CD8-positive, alpha-beta memory T cell (primary cell): Measurements from ENCODE around the gene ITGA7. TPM values are rescaled to one million over a fixed set of nuclear protein-coding genes. Genes with fewer than 3 reads are reported as not detected.

Experiments used
- CTCF ChIA-PET: fragments of 350-600 bp; sonication (Branson Sonifier 250); formaldehyde crosslinking; loops from one replicate; lab custom pipeline; 2021; ENCODE audit warnings: antibody characterized with exemption; lab: Charles Lee
- POLR2A ChIA-PET: fragments of 350-600 bp; sonication (Branson Sonifier 250); formaldehyde crosslinking; loops from one replicate; lab custom pipeline; 2021; ENCODE audit warnings: antibody characterized with exemption; lab: Charles Lee
- DNase-seq, 5 donors: peaks; one replicate each; pipeline versions ENCODE4 v3.0.0 to v3.0.0-alpha.2; 2020 to 2022; ENCODE audit warnings: mixed read lengths in 1 of 5
- H3K27ac ChIP-seq: one replicate; pipeline ENCODE4 v1.7.0; 2013; ENCODE audit warnings: low read depth, mild to moderate bottlenecking, low read length, moderate library complexity
- H3K27me3 ChIP-seq: 2 replicates; pipeline ENCODE4 v1.7.0; 2013; ENCODE audit warnings: low read length, mild to moderate bottlenecking; ENCODE audit not compliant: insufficient read depth, poor library complexity, severe bottlenecking
- H3K36me3 ChIP-seq: 2 replicates; pipeline ENCODE4 v1.7.0; 2013; ENCODE audit warnings: mild to moderate bottlenecking, low read length, moderate library complexity; ENCODE audit not compliant: insufficient read depth
- H3K4me1 ChIP-seq: 2 replicates; pipeline ENCODE4 v1.7.0; 2013; ENCODE audit warnings: mild to moderate bottlenecking, low read length, moderate library complexity; ENCODE audit not compliant: insufficient read depth
- H3K4me3 ChIP-seq: 2 replicates; pipeline ENCODE4 v1.7.0; 2013; ENCODE audit warnings: mild to moderate bottlenecking, low read length
- H3K9me3 ChIP-seq: 2 replicates; pipeline ENCODE4 v1.7.0; 2013; ENCODE audit warnings: mild to moderate bottlenecking, low read length
- H3K27ac Mint-ChIP-seq, 8 donors: one replicate each; pipeline ENCODE4 v1.8.0; 2020 to 2021; ENCODE audit warnings: mixed read lengths in 8 of 8, mild to moderate bottlenecking in 6 of 8, inconsistent platforms in 3 of 8, moderate library complexity in 3 of 8
- H3K27me3 Mint-ChIP-seq, 2 donors: one replicate each; pipeline ENCODE4 v1.8.0; 2020 to 2021; ENCODE audit warnings: mixed read lengths in 2 of 2, mild to moderate bottlenecking in 1 of 2, moderate library complexity in 1 of 2
- H3K36me3 Mint-ChIP-seq, 3 donors: one replicate each; pipeline ENCODE4 v1.8.0; 2020 to 2021; ENCODE audit warnings: mixed read lengths in 3 of 3, inconsistent platforms in 1 of 3, mild to moderate bottlenecking in 1 of 3
- H3K4me1 Mint-ChIP-seq, 3 donors: one replicate each; pipeline ENCODE4 v1.8.0; 2020 to 2021; ENCODE audit warnings: mixed read lengths in 3 of 3, inconsistent platforms in 1 of 3, mild to moderate bottlenecking in 1 of 3
- H3K4me3 Mint-ChIP-seq, 7 donors: one replicate each; pipeline ENCODE4 v1.8.0; 2020 to 2021; ENCODE audit warnings: mixed read lengths in 7 of 7, mild to moderate bottlenecking in 6 of 7, moderate library complexity in 4 of 7, inconsistent platforms in 2 of 7
- H3K9me3 Mint-ChIP-seq, 5 donors: one replicate each; pipeline ENCODE4 v1.8.0; 2020 to 2022; ENCODE audit warnings: mixed read lengths in 5 of 5, mild to moderate bottlenecking in 3 of 5, moderate library complexity in 2 of 5, inconsistent platforms in 1 of 5
- polyA plus RNA-seq: library from polyadenylated mRNA; unstranded; fragments of 300-500 nt; fragmentation: Illumina TruSeq; gene quantifications from one replicate; pipeline ENCODE4 v1.2.3, GENCODE V29; 2021
- total RNA-seq, 2 experiments: library from RNA; stranded (reverse); gene quantifications; one replicate each; pipeline ENCODE4 v1.2.3, GENCODE V29; 2021

The ITGA7 gene
- total and polyA plus RNA-seq, 3 experiments from 2014 or later = 0.36 to 3.1 (median 2.7) TPM

DNA sequence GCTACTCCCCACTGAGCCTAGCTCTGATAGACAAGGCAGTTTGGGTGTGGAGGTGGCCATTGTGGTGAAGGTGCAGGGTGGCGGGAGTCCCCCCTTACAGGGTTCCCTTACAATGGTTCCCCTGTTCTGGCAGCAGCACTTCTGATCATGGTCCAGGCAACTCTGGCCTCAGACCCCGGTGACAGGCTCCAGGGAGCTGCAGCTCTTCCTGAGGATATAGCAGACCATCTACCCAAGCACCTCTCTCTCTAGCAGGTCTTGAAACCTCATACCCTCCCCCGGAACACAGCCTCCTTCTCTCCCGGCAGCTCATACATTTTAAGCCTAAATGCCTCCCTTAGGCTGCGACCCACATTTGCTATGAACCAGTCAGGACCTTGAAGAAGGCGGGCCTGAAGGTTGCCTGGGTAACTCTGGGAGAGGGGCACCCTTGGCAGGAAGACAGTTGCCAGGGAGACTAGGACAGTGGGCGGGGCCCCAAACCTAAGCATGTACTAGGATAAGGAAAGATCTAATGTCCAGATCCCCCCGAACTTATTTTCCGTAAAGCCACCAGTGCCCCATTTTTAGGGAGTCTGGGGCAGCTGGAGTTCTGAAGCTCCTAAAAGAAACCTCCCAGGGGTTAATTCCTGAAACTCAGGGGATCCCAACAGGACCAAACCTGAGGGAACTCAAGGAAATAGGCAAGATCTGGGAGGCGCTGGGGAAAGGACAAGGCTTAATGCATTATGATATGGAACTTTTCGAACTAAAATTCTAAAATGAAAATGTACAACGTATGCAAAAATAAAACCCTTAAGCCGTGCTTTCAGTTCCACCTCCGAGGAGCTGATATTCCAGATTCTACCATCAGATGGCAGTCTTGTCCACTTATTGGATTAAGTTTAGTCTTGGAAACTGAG, 30.7 kb upstream of the ITGA7 start:
- H3K27ac ChIP-seq = peak overlapping the region; percentile 82
- H3K27me3 ChIP-seq = no peaks in the 10 kb centered on the region
- Mint-ChIP-seq H3K27ac (peak overlapping the region; percentile 91 to 98 (median 92)), H3K4me3 (peak overlapping the region; percentile 81 to 96 (median 85)), H3K4me1 (peaks cover 26 to 38% (median 27%) of the 10 kb centered on the region in 3 donors), H3K36me3 (peaks cover 0 to 2% (median 0%) of the 10 kb centered on the region in 3 donors), H3K9me3 (no peaks in the 10 kb centered on the region), H3K27me3 (no peaks in the 10 kb centered on the region)
- no peaks in the 10 kb centered on the region for H3K9me3 ChIP-seq
- H3K36me3 ChIP-seq = no peaks in the 10 kb centered on the region
- peaks cover 25% of the 10 kb centered on the region for H3K4me1 ChIP-seq
- CTCF ChIA-PET = interaction anchor here (0.7 to 6.5 kb wide), 39 partner anchors 9 to 621 kb away, joined by 3 to 78 read pairs (median 4); partner anchors contain the start of genes BLOC1S1, CD63, ORMDL2 and PYM1
- peak overlapping the region; percentile 95 for H3K4me3 ChIP-seq
- POLR2A ChIA-PET = interaction anchor here (0.5 to 2.2 kb wide), 12 partner anchors 9 to 451 kb away, joined by 3 to 12 read pairs (median 4); partner anchors contain the start of genes BLOC1S1, CD63, RAB5B and SMARCC2
- peak; percentile 48 to 85 (median 75) for DNase-seq

DNA sequence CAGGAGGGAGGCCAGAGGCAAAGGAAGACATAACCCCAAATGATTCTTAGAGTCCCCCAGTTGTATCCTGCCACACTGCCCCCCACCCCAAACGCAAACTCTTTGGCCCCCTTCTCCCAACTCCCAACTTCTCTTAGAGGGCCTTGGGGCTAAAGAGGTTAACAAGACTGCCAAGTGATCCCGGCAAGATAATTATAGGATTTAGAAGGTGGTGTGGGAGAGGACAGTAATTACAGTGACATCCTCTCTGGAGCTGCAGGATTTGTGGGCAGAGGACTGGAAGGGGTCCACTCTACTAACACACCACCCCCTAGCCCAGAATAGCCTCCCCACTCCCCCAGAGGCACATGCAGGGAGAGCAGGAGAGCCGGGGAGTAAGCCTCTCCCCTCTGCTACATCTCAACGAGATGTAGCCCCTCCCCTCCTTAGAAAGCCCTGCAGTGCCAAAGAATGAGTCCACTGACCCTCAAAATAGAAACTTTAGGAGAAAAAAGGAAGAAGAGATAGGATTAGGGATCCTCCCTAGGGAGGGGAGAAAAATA, 29.9 kb upstream of the ITGA7 start:
- Mint-ChIP-seq H3K27ac (peak overlapping the region; percentile 90 to 97 (median 92)), H3K4me3 (peak overlapping the region; percentile 81 to 89 (median 85)), H3K4me1 (peaks cover 24 to 36% (median 25%) of the 10 kb centered on the region in 3 donors), H3K36me3 (peaks cover 0 to 1% (median 0%) of the 10 kb centered on the region in 3 donors), H3K9me3 (no peaks in the 10 kb centered on the region), H3K27me3 (no peaks in the 10 kb centered on the region)
- DNase-seq = no peak
- Histone ChIP-seq H3K4me3 (peak overlapping the region; percentile 95), H3K36me3 (no peaks in the 10 kb centered on the region), H3K9me3 (no peaks in the 10 kb centered on the region), H3K27me3 (no peaks in the 10 kb centered on the region), H3K4me1 (peaks cover 23% of the 10 kb centered on the region), H3K27ac (peak overlapping the region; percentile 82)
- ChIA-PET CTCF (interaction anchor here (0.8 to 6.5 kb wide), 29 partner anchors 8 to 468 kb away, joined by 3 to 78 read pairs (median 5); partner anchors contain the start of genes BLOC1S1, CD63, ORMDL2 and RAB5B), POLR2A (interaction anchor here (0.5 to 2.2 kb wide), 13 partner anchors 8 to 452 kb away, joined by 3 to 12 read pairs (median 4); partner anchors contain the start of genes BLOC1S1, CD63, RAB5B and RDH5)

DNA sequence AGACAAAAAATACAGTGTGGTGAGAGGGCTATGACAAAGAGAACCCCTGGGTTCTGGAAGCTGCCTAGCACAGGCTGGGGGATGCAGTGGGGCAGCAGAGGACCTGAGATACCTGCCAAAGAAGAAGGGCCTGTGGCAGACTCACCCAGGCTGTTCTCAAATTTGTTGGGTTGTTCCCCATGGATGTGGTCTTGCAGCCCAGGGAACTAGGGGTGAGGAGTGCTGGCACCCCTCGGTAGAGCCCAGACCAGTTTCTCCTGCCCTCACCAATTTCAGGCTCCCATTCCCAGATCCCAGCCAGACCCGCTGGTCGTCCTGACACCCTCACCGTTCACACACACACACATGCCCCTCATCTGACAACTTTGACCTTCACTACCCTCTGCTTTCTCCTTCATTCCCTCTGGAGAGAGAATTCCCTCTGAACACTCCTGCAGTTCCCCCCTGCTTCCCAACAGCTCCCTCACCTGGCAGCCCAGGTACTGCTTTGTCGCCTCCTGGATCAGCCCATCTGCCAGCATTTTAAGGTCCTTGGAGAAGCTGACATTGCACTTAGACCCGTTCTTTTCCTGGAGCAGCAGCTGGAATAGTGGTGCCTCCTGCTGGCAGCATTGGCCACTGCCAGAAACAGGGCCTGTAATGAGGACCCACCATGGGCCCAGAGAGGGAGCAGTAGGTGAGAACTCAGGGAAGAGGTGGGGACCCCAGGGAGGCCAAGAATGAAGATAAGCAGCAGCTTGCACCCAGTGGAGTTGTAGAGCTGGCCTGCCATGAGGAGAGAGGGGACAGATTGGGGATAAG, 29.3 kb upstream of the ITGA7 start:
- Histone ChIP-seq H3K9me3 (no peaks in the 10 kb centered on the region), H3K4me1 (peaks cover 20% of the 10 kb centered on the region), H3K27ac (no peak overlapping the region), H3K27me3 (no peaks in the 10 kb centered on the region), H3K4me3 (no peak overlapping the region), H3K36me3 (no peaks in the 10 kb centered on the region)
- Mint-ChIP-seq H3K27ac (peak overlapping the region; percentile 51 to 97 (median 92)), H3K27me3 (no peaks in the 10 kb centered on the region), H3K9me3 (no peaks in the 10 kb centered on the region), H3K36me3 (peaks cover 0 to 1% (median 0%) of the 10 kb centered on the region in 3 donors), H3K4me1 (peaks cover 20 to 29% (median 21%) of the 10 kb centered on the region in 3 donors), H3K4me3 (peak overlapping the region; percentile 54 to 81 (median 68))
- ChIA-PET CTCF (interaction anchor here (0.6 to 6.5 kb wide), 21 partner anchors 10 to 1544 kb away, joined by 3 to 78 read pairs (median 5); partner anchors contain the start of genes BLOC1S1, ORMDL2, RAB5B and RDH5), POLR2A (interaction anchor here (1.0 to 2.0 kb wide), 3 partner anchors 12 to 21 kb away, joined by 3 to 8 read pairs (median 3); partner anchors contain the start of genes BLOC1S1 and RDH5)
- peak in 4 of 5 donors; percentile 20 to 68 (median 38) for DNase-seq

DNA sequence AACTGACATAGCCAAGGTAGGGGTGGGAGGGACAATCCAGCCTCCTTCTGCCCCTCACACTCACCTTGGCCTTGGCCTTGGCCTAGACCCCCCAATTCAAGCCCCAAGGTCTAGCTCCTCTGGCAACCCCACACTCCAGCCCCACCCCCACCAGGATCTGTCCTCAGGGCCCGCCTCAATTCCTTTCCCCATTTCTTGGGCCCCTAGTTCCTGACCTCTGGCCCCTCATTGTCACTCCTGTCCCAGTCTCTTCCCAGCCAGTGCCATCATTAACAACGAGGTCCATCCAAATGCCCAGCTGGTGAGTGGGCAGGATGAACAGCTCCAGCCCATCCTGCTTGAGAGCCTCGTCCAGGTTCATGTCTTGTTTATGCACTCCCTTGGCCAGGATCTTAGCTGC, 28.4 kb upstream of the ITGA7 start:
- Mint-ChIP-seq H3K27ac (peak overlapping the region in 4 of 8 donors; percentile 44 to 84 (median 60)), H3K9me3 (no peaks in the 10 kb centered on the region), H3K4me1 (peaks cover 19 to 26% (median 21%) of the 10 kb centered on the region in 3 donors), H3K36me3 (peaks cover 0 to 1% (median 0%) of the 10 kb centered on the region in 3 donors), H3K4me3 (no peak overlapping the region), H3K27me3 (no peaks in the 10 kb centered on the region)
- no peak for DNase-seq
- Histone ChIP-seq H3K9me3 (no peaks in the 10 kb centered on the region), H3K27ac (no peak overlapping the region), H3K27me3 (no peaks in the 10 kb centered on the region), H3K4me1 (peaks cover 20% of the 10 kb centered on the region), H3K36me3 (no peaks in the 10 kb centered on the region), H3K4me3 (no peak overlapping the region)
- ChIA-PET CTCF (interaction anchor here (0.6 to 6.5 kb wide), 7 partner anchors 14 to 1543 kb away, joined by 3 to 78 read pairs (median 6); partner anchors contain the start of genes BLOC1S1, RDH5 and SMARCC2), POLR2A (interaction anchor here (0.6 kb wide), 1 partner anchor 32 kb away, joined by 5 read pairs; no protein-coding TSS in a partner anchor)

DNA sequence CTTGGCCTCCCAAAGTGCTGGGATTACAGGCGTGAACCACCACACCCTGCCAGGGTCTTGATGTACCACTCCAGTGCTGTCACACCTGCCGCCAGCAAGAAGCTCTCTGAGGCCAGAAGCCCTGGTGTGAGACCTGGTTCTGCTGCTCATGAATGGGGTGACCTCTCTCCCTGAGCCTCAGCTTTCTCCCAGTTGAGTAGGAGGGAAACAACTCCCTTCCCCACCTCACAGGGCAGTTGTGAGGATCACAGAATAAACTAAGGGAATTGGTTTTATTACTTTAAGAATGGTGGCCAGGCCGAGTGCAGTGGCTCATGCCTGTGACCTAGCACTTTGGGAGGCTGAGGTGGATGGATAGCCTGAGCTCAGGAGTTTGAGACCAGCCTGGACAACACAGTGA, 26.9 kb upstream of the ITGA7 start:
- H3K27me3 Mint-ChIP-seq = no peaks in the 10 kb centered on the region
- Histone ChIP-seq H3K27ac (no peak overlapping the region), H3K27me3 (no peaks in the 10 kb centered on the region), H3K9me3 (no peaks in the 10 kb centered on the region), H3K4me1 (peaks cover 32% of the 10 kb centered on the region), H3K4me3 (no peak overlapping the region), H3K36me3 (no peaks in the 10 kb centered on the region)
- ChIA-PET POLR2A (no interaction called here), CTCF (interaction anchor here (1.1 to 4.5 kb wide), 3 partner anchors 10 to 350 kb away, joined by 3 to 37 read pairs (median 11); partner anchors contain the start of gene BLOC1S1)
- no peak overlapping the region for H3K27ac Mint-ChIP-seq
- DNase-seq = no peak
- H3K36me3 Mint-ChIP-seq = peaks cover 0 to 2% (median 0%) of the 10 kb centered on the region in 3 donors
- H3K4me3 Mint-ChIP-seq = peak overlapping the region in 1 of 7 donors; percentile 3
- H3K4me1 Mint-ChIP-seq = peaks cover 33 to 41% (median 35%) of the 10 kb centered on the region in 3 donors
- H3K9me3 Mint-ChIP-seq = no peaks in the 10 kb centered on the region

DNA sequence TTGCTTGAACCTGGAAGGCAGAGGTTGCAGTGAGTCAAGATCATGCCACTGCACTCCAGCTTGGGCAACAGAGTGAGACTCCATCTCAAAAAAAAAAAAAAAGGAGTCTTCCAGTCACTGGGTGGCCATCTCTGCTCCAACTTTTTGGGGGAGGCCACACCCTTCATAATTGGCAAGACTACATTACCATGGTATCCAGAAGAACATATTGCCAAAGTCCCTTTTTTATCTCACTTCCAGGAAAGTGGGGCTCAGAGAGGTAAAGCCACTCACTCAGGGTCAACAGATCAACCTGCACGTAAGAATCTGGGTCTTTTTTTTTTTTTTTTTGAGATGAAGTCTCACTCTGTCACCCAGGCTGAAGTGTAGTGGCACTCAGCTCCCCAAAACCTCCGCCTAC, 26.2 kb upstream of the ITGA7 start:
- H3K27me3 Mint-ChIP-seq = no peaks in the 10 kb centered on the region
- POLR2A ChIA-PET = no interaction called here
- no peak for DNase-seq

More for the DNA sequence above, 26.2 kb upstream of the ITGA7 start:
- CTCF ChIA-PET = interaction anchor here (0.8 to 2.6 kb wide), 3 partner anchors 9 to 256 kb away, joined by 3 to 11 read pairs (median 3); no protein-coding TSS in a partner anchor
- Histone ChIP-seq H3K4me1 (peaks cover 30% of the 10 kb centered on the region), H3K4me3 (no peak overlapping the region), H3K27me3 (no peaks in the 10 kb centered on the region), H3K36me3 (no peaks in the 10 kb centered on the region), H3K27ac (no peak overlapping the region), H3K9me3 (no peaks in the 10 kb centered on the region)
- H3K27ac Mint-ChIP-seq = no peak overlapping the region
- H3K9me3 Mint-ChIP-seq = no peaks in the 10 kb centered on the region
- peaks cover 0 to 7% (median 0%) of the 10 kb centered on the region in 3 donors for H3K36me3 Mint-ChIP-seq
- H3K4me1 Mint-ChIP-seq = peaks cover 34 to 41% (median 38%) of the 10 kb centered on the region in 3 donors
- H3K4me3 Mint-ChIP-seq = no peak overlapping the region
